PC-3 (cell line): ENCODE results near the gene DNAJC6. TPM values are rescaled to one million over a fixed set of nuclear protein-coding genes. Genes with fewer than 3 reads are reported as not detected.

Experiments used
- ATAC-seq: fragments of 200-7000 bp; cut with Tn5 transposase; 2 replicates; pipeline ENCODE4 v1.9.1; 2020; ENCODE audit warnings: mild to moderate bottlenecking, moderate library complexity
- BruUV-seq: library from RNA; stranded (reverse); fragments of 400-500 nt; replicated peaks from 2 replicates; lab custom pipeline; 2021; lab: Mats Ljungman, UMichigan
- CTCF ChIA-PET: fragments of 300-600 bp; sonication (Branson Sonifier 250); formaldehyde crosslinking; loops from one replicate; lab custom pipeline; 2022; ENCODE audit warnings: antibody characterized with exemption; lab: Charles Lee
- POLR2A ChIA-PET: fragments of 300-600 bp; sonication (Branson Sonifier 250); formaldehyde crosslinking; loops from one replicate; lab custom pipeline; 2022; ENCODE audit warnings: antibody characterized with exemption; ENCODE audit not compliant: unreplicated experiment; lab: Charles Lee
- DNase-seq: peaks from one replicate; pipeline ENCODE4 v3.0.0-alpha.2; 2015
- H2AFZ ChIP-seq: fragments of 300-600 bp; sonication (generic); 2 replicates; pipeline ENCODE4 v1.6.0; 2016; ENCODE audit warnings: antibody characterized with exemption, low read length
- H3F3A ChIP-seq: fragments of 300-600 bp; sonication (generic); one replicate; pipeline ENCODE4 v1.6.0; 2017; ENCODE audit warnings: antibody characterized with exemption, low read length, control low read depth, mild to moderate bottlenecking; ENCODE audit not compliant: unreplicated experiment
- H3K27ac ChIP-seq: fragments of 300-600 bp; sonication (generic); 2 replicates; pipeline ENCODE4 v1.5.1; 2016; ENCODE audit warnings: mild to moderate bottlenecking, low read length
- H3K27me3 ChIP-seq: fragments of 300-600 bp; sonication (generic); 2 replicates; pipeline ENCODE4 v1.6.1; 2016; ENCODE audit warnings: low read length, mixed read lengths
- H3K36me3 ChIP-seq: fragments of 300-600 bp; sonication (generic); 2 replicates; pipeline ENCODE4 v1.6.1; 2016; ENCODE audit warnings: low read depth, mixed run types, low read length, mixed read lengths
- H3K4me1 ChIP-seq: fragments of 300-600 bp; sonication (generic); 2 replicates; pipeline ENCODE4 v1.5.1; 2016; ENCODE audit warnings: low read length; ENCODE audit not compliant: insufficient read depth
- H3K4me2 ChIP-seq: fragments of 300-600 bp; sonication (generic); 2 replicates; pipeline ENCODE4 v1.6.0; 2016; ENCODE audit warnings: low read length
- H3K4me3 ChIP-seq: fragments of 300-600 bp; sonication (generic); 2 replicates; pipeline ENCODE4 v1.5.1; 2016; ENCODE audit warnings: mild to moderate bottlenecking, low read length, mixed read lengths
- H3K79me2 ChIP-seq: fragments of 300-600 bp; sonication (generic); 2 replicates; pipeline ENCODE4 v1.6.1; 2017; ENCODE audit warnings: low read length, mixed read lengths
- H3K9ac ChIP-seq: fragments of 300-600 bp; sonication (generic); 2 replicates; pipeline ENCODE4 v1.6.0; 2016; ENCODE audit warnings: mild to moderate bottlenecking, low read length
- H3K9me2 ChIP-seq: fragments of 300-600 bp; sonication (generic); replicated peaks from 2 replicates; pipeline ENCODE4 v1.6.1; 2016; ENCODE audit warnings: mixed run types, low read length, mixed read lengths
- H3K9me3 ChIP-seq: fragments of 300-600 bp; sonication (generic); 2 replicates; pipeline ENCODE4 v1.6.1; 2016; ENCODE audit warnings: low read length, mixed read lengths
- H4K20me1 ChIP-seq: fragments of 300-600 bp; sonication (generic); 2 replicates; pipeline ENCODE4 v1.6.1; 2016; ENCODE audit warnings: low read length, mixed read lengths
- EZH2 ChIP-seq: fragments of 300-600 bp; sonication (generic); IDR thresholded peaks from one replicate; pipeline ENCODE4 v1.6.1; 2017; ENCODE audit warnings: antibody characterized with exemption, mild to moderate bottlenecking, low read length; ENCODE audit not compliant: unreplicated experiment
- EZH2phosphoT487 ChIP-seq: fragments of 300-600 bp; sonication (generic); IDR thresholded peaks from 2 replicates; pipeline ENCODE4 v1.6.1; 2018; ENCODE audit warnings: mild to moderate bottlenecking, antibody characterized with exemption, low read length, borderline replicate concordance
- intact Hi-C: fragments of 100-400 bp; cut with micrococcal nuclease; formaldehyde crosslinking; loops from 2 replicates; pipeline ENCODE4 v1.9.0; 2023
- total RNA-seq: library from RNA; depleted of rRNA; stranded (reverse); fragments of >200 nt; gene quantifications from 2 replicates; pipeline ENCODE4 v1.2.3, GENCODE V29; 2014
- TF ChIP-seq, protein P1 (sequence below): fragments of 300-600 bp; sonication (generic); conservative IDR thresholded peaks from 2 replicates; pipeline ENCODE4 v1.5.1; 2017; ENCODE audit warnings: antibody characterized with exemption, low read depth, mild to moderate bottlenecking, low read length

Gene DNAJC6
- total RNA-seq, 1 experiment from 2014 or later, result 3.0 TPM

- DNase-seq (no peak), ATAC-seq (no peak)
- no peaks in the 10 kb centered on the region for H3K9me3 ChIP-seq
- 0 out of 2 replicates have a peak, but pooled peaks cover 5% of the 10 kb centered on the region for H3K36me3 ChIP-seq
- peak overlapping the region; percentile 77 for H3K27ac ChIP-seq
- H3K79me2 ChIP-seq, result peaks cover 43% of the 10 kb centered on the region
- H2AFZ ChIP-seq, result no peak overlapping the region
- H3K4me2 ChIP-seq, result peak overlapping the region; percentile 68
- no peaks in the 10 kb centered on the region for H3K27me3 ChIP-seq
- H3F3A ChIP-seq, result peaks cover 2% of the 10 kb centered on the region
- TF ChIP-seq EZH2phosphoT487 (no peak), EZH2 (no peak)
- TF ChIP-seq, protein P1, sequence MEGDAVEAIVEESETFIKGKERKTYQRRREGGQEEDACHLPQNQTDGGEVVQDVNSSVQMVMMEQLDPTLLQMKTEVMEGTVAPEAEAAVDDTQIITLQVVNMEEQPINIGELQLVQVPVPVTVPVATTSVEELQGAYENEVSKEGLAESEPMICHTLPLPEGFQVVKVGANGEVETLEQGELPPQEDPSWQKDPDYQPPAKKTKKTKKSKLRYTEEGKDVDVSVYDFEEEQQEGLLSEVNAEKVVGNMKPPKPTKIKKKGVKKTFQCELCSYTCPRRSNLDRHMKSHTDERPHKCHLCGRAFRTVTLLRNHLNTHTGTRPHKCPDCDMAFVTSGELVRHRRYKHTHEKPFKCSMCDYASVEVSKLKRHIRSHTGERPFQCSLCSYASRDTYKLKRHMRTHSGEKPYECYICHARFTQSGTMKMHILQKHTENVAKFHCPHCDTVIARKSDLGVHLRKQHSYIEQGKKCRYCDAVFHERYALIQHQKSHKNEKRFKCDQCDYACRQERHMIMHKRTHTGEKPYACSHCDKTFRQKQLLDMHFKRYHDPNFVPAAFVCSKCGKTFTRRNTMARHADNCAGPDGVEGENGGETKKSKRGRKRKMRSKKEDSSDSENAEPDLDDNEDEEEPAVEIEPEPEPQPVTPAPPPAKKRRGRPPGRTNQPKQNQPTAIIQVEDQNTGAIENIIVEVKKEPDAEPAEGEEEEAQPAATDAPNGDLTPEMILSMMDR, result no peak
- no TSS peak for BruUV-seq
- no peak overlapping the region for H3K9ac ChIP-seq
- ChIA-PET POLR2A (no interaction called here), CTCF (no interaction called here)
- H3K4me1 ChIP-seq, result peaks cover 59% of the 10 kb centered on the region
- intact Hi-C loops, result loop anchor here (10.0 kb wide), 1 partner anchor 680 kb away; the partner anchor contains the start of gene RAVER2
- no peak overlapping the region for H3K4me3 ChIP-seq
- no peaks in the 10 kb centered on the region for H3K9me2 ChIP-seq
- no peaks in the 10 kb centered on the region for H4K20me1 ChIP-seq
Measured at GRCh38 chr1:65425006-65425405, 115.7 kb downstream of the DNAJC6 start.

DNA sequence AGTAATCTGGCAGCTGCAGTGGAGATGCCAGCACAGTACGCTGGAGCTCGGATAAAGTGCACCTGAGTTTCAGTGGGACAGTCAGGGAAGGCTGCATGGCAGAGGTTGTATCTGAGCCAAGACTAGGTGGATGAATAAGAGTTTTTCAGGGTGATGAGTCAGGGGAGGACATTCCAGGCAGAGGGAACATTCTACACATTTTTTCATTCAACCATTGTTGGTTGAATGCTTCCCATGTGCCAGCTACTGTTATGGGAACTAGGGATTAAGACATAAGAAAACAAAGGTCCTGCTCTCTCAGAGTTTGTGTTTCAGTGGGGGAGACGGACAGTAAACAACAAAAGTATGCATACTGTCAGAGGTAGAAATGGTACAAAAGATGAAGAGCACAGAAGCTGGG, 116.4 kb downstream of the DNAJC6 start:
- H3K9ac ChIP-seq, result no peak overlapping the region
- intact Hi-C loops, result loop anchor here (10.0 kb wide), 1 partner anchor 681 kb away; the partner anchor contains the start of gene RAVER2
- TF ChIP-seq, protein P1, result no peak
- no peak for TF ChIP-seq EZH2phosphoT487
- no peak for TF ChIP-seq EZH2
- H4K20me1 ChIP-seq, result no peaks in the 10 kb centered on the region
- CTCF ChIA-PET, result no interaction called here
- H3F3A ChIP-seq, result peaks cover 4% of the 10 kb centered on the region
- peaks cover 66% of the 10 kb centered on the region for H3K4me1 ChIP-seq
- H3K79me2 ChIP-seq, result peaks cover 42% of the 10 kb centered on the region
- H3K36me3 ChIP-seq, result 0 out of 2 replicates have a peak, but pooled peaks cover 5% of the 10 kb centered on the region
- POLR2A ChIA-PET, result no interaction called here
- H3K27ac ChIP-seq, result peak overlapping the region; percentile 65
- H3K9me3 ChIP-seq, result no peaks in the 10 kb centered on the region
- no peak overlapping the region for H3K4me3 ChIP-seq
- no peaks in the 10 kb centered on the region for H3K27me3 ChIP-seq
- ATAC-seq (peak; percentile 53), DNase-seq (peak; percentile 93)
- no peak overlapping the region for H2AFZ ChIP-seq
- H3K9me2 ChIP-seq, result no peaks in the 10 kb centered on the region
- peak overlapping the region; percentile 34 for H3K4me2 ChIP-seq
- no TSS peak for BruUV-seq

- POLR2A ChIA-PET, result no interaction called here
- Histone ChIP-seq H3K27me3 (no peaks in the 10 kb centered on the region), H3K4me1 (peaks cover 44% of the 10 kb centered on the region), H3F3A (peaks cover 4% of the 10 kb centered on the region), H3K79me2 (peaks cover 14% of the 10 kb centered on the region), H3K4me2 (peak overlapping the region; percentile 76), H3K36me3 (0 out of 2 replicates have a peak, but pooled peaks cover 5% of the 10 kb centered on the region), H3K4me3 (no peak overlapping the region), H2AFZ (no peak overlapping the region), H4K20me1 (no peaks in the 10 kb centered on the region), H3K9me3 (no peaks in the 10 kb centered on the region), H3K9ac (no peak overlapping the region), H3K9me2 (no peaks in the 10 kb centered on the region), H3K27ac (no peak overlapping the region)
- TF ChIP-seq, protein P1, result no peak
- TF ChIP-seq EZH2phosphoT487 (no peak), EZH2 (no peak)
- intact Hi-C loops, result loop anchor here (10.0 kb wide), 1 partner anchor 684 kb away; the partner anchor contains the start of gene RAVER2
- no TSS peak for BruUV-seq
- CTCF ChIA-PET, result no interaction called here
- ATAC-seq (no peak), DNase-seq (no peak)
Measured at GRCh38 chr1:65429078-65429477, 119.7 kb downstream of the DNAJC6 start.
